HL-60 (cell line): Measurements from ENCODE around the gene TMEM95.

Source experiments
- CTCF ChIP-seq: IDR thresholded peaks from one replicate; pipeline ENCODE4 v1.5.1; 2011; ENCODE audit warnings: low read length, control low read depth, inconsistent platforms; ENCODE audit not compliant: insufficient read depth
- GABPA ChIP-seq: IDR thresholded peaks from 2 replicates; pipeline ENCODE4 v1.6.1; 2012; ENCODE audit warnings: low read depth
- POLR2AphosphoS5 ChIP-seq: IDR thresholded peaks from 2 replicates; pipeline ENCODE4 v1.6.1; 2012; ENCODE audit warnings: low read depth
- SPI1 ChIP-seq: IDR thresholded peaks from 2 replicates; pipeline ENCODE4 v1.6.1; 2012; ENCODE audit warnings: low read depth, mild to moderate bottlenecking, borderline replicate concordance

GRCh38 chr17:7329997-7330637 lies 24.8 kb upstream of the TMEM95 start:
- TF ChIP-seq CTCF (no peak), POLR2AphosphoS5 (no peak), SPI1 (no peak), GABPA (no peak)
